ENCODE measurements around the gene MOGAT2. TPM values are rescaled to one million over a fixed set of nuclear protein-coding genes. Genes with fewer than 3 reads are reported as not detected.

MOGAT2 gene
- total and polyA plus RNA-seq, 2 of the 4 experiments (the other 2 are of a cell fraction) = not detected

DNA sequence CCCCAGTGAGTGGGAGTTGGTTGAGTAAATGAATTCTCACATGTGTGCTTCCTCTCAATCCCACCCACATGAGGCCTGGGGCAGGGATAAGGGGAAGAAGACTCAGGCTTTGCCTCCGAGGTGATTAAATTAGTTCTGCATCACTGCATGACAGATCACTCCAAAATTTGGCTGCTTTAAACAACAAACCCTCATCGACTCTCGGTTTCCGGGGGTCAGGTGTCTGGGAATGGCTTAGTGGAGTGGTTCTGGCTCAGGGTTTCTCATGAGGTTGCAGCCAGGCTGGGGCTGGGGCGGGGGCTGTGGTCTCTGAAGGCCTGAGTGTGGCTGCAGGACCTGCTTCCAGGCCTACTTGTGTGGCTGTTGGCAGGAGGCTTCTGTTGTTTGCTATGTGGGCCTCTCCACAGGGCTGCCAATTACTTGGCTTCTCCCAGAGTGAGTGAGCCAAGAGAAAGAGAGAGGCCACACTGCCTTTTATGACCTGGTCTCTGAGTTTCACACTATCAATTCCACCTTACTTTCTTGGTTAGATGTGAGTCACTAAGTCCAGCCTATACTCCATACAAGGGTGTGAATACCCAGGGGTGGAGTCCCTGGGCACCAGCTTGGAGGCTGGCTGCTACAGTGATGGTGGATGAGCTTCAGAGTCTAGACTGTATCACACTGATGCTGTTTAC lies 15.9 kb downstream of the MOGAT2 start:
- dilution Hi-C loops (cut with HindIII; ENCODE audit: low sequenced_read_pairs, unreplicated experiment) = no loop called here
- no peak overlapping the region for H4K8ac ChIP-seq (ENCODE audit: low read depth in 2 of 2, low read length in 2 of 2)
- H3K27me3 ChIP-seq (ENCODE audit: control insufficient read depth, insufficient read depth, low read length) = peaks cover 58% of the 10 kb centered on the region
- H2AK5ac ChIP-seq (ENCODE audit: low read depth, low read length) = no peak overlapping the region
- no peaks in the 10 kb centered on the region for H3K9me1 ChIP-seq (ENCODE audit: insufficient read depth, low read length)
- in situ Hi-C loops (cut with MboI; ENCODE audit: low sequenced_read_pairs) = no loop called here
- ChIA-PET CTCF (no interaction called here), POLR2A (ENCODE audit: unreplicated experiment) (no interaction called here)
- no peak overlapping the region for H3K4ac ChIP-seq (ENCODE audit: low read depth, low read length)
- no peak overlapping the region for H2BK120ac ChIP-seq (ENCODE audit: low read depth, low read length)
- H3K23ac ChIP-seq (ENCODE audit: low read depth, low read length) = no peak overlapping the region
- no peak for DNase-seq
- no peak overlapping the region for H2BK20ac ChIP-seq (ENCODE audit: low read depth, low read length)
- peaks cover 2% of the 10 kb centered on the region; the same call in 1 of the 2 replicates for H3K9me3 ChIP-seq (ENCODE audit: control insufficient read depth, insufficient read depth, low read length)
- H3K27ac ChIP-seq (ENCODE audit: insufficient read depth, low read length) = no peak overlapping the region
- no TSS peak for BruUV-seq (replicated peaks)
- H2BK15ac ChIP-seq (ENCODE audit: low read depth, low read length) = no peak overlapping the region
- no peak overlapping the region for H2AK9ac ChIP-seq (replicated peaks; ENCODE audit: low read depth, low read length, poor library complexity)
- no peak for ATAC-seq (ENCODE audit: low read depth)
- intact Hi-C loops (cut with micrococcal nuclease) = no loop called here
- no peak overlapping the region for H2BK5ac ChIP-seq (ENCODE audit: low read depth, low read length, poor library complexity, severe bottlenecking)
- no peak overlapping the region for H4K91ac ChIP-seq (ENCODE audit: insufficient read depth, low read depth, low read length)
- H3K36me3 ChIP-seq (ENCODE audit: control insufficient read depth, insufficient read depth, low read length) = no peaks in the 10 kb centered on the region
- H3K56ac ChIP-seq (ENCODE audit: extremely low read depth, insufficient read depth, low read length) = no peak overlapping the region
- 60% methylated on average over 2 of the region's 5 CpGs; no CpG with 5 or more reads in 1 of the 2 experiments for WGBS, 2 experiments (ENCODE audit: extremely low coverage in 2 of 2, insufficient read length in 1 of 2)
- H3K4me1 ChIP-seq (ENCODE audit: control insufficient read depth, insufficient read depth, low read length) = no peaks in the 10 kb centered on the region
- no peaks in the 10 kb centered on the region for H3K79me1 ChIP-seq (ENCODE audit: low read depth in 1 of 2, low read length in 2 of 2)
- H3K4me3 ChIP-seq (ENCODE audit: insufficient read depth, low read depth, low read length) = no peak overlapping the region
- no peak overlapping the region for H3K14ac ChIP-seq (replicated peaks; ENCODE audit: low read depth, low read length)
- TF ChIP-seq RAD21 (IDR thresholded peaks at IDR 0.05; ENCODE audit: low read length) (no peak), ELK1 (IDR thresholded peaks at IDR 0.05; ENCODE audit: borderline replicate concordance, low read depth, low read length) (no peak), MXI1 (IDR thresholded peaks at IDR 0.05; ENCODE audit: borderline replicate concordance, low read depth, low read length) (no peak), CEBPB (IDR thresholded peaks at IDR 0.05; ENCODE audit: low read depth, low read length) (no peak), FOS (IDR thresholded peaks at IDR 0.05; ENCODE audit: low read depth, low read length) (no peak)
- no peaks in the 10 kb centered on the region for H4K20me1 ChIP-seq (ENCODE audit: insufficient read depth, low read length)
- no peak overlapping the region for H3K4me2 ChIP-seq (ENCODE audit: low read depth, low read length)
- no peak overlapping the region for H3K9ac ChIP-seq (ENCODE audit: low read depth, low read length)
- no peak overlapping the region for H2AFZ ChIP-seq (replicated peaks; ENCODE audit: low read length, poor library complexity)
- H3K18ac ChIP-seq (ENCODE audit: low read depth, low read length) = no peak overlapping the region
- no peak overlapping the region for H4K5ac ChIP-seq (ENCODE audit: low read depth, low read length)
